Mesenteric fat pad (tissue), 1 donor: Measurements from ENCODE around the gene PRDM16. TPM values are rescaled to one million over a fixed set of nuclear protein-coding genes. Genes with fewer than 3 reads are reported as not detected.

ENCODE experiments used
- DNase-seq: peaks from one replicate; pipeline ENCODE4 v3.0.0-alpha.2; 2020; ENCODE audit warnings: low spot score
- total RNA-seq: library from RNA; stranded (reverse); fragmentation: NEBNext Ultra II Directional; extraction: Animal tissue kit (Norgen Biotek cat#: 25700); gene quantifications from one replicate; pipeline ENCODE4 v1.2.1, GENCODE V29; 2021
- donor health status: DM: yes; HTN: yes; CAD: no.

Gene PRDM16
- total RNA-seq, 1 donor from 2014 or later, result 3.9 TPM

DNA sequence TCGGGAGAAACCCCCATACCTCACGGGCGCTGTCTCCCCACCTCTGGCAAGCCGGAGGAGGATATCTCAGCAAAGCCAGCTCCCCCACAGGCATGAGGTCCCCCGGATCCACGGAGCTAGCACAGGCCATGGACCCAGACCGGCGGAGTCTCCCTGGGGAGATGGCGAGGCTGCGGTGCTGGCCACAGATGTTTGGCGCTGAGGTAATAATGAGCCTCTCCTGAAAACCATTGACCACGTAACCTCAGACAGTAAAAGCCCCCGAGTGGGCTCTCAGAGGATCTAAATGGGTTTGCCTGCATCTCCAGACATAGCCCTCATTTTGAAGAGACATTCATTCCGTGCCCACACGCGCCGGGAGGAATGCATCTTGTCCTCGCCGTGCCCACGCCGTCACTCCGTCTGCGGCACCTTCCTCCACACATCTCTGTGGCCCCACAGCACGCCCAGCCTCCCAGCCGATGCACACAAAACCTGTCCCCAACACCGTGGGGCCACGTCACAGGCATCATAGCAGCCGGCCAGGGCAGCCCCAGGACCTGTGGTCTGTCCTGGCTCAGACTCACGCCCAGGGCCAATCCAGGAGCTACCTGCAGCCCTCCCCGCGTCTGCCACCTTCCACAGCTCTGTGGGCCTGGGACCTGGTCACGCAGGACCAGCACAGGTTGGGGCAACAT lies 150.9 kb downstream of the PRDM16 start:
- DNase-seq, result no peak

DNA sequence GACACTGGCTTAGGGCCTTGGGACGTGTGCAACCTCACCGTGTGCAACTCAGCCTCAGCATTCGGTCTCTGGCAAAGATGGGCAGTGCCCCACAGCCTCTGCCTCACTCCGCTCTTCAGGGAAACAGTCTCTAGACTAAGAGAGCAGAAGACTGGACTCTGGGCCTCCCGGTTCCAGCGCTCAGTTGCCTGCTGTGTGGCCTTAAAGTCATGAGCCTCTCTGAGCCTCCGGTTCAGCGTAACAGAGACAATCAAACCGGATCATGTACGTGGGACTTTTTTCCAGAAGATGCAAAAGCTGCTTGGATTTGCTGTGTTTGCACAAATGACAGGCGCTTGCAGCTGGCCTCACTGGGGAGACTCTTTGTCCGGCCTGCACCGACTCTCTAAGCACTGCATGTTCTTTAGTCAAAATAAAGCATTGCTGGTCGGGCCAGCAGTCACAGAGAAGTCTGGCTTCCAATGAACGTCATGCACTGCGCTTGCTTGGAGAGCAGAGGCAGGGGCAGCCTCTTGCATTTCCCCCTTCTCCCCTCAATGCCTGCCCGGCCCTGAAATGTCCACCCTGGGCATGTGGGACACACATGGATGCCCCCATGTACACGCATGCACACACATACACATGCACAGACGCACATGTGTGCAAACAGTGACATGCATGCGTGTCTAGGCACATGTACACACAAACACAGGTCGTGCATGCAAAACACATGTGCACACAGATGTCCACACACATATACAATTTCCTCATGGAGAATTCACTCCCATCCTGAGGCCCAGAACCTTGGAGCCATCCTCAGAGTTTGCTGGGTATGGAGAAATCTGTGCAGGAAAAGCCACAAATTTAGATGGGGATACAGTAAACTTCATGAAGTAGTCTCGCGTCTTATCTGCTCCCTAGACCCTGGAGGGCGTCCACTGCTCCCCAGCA lies 152.4 kb downstream of the PRDM16 start:
- no peak for DNase-seq

DNA sequence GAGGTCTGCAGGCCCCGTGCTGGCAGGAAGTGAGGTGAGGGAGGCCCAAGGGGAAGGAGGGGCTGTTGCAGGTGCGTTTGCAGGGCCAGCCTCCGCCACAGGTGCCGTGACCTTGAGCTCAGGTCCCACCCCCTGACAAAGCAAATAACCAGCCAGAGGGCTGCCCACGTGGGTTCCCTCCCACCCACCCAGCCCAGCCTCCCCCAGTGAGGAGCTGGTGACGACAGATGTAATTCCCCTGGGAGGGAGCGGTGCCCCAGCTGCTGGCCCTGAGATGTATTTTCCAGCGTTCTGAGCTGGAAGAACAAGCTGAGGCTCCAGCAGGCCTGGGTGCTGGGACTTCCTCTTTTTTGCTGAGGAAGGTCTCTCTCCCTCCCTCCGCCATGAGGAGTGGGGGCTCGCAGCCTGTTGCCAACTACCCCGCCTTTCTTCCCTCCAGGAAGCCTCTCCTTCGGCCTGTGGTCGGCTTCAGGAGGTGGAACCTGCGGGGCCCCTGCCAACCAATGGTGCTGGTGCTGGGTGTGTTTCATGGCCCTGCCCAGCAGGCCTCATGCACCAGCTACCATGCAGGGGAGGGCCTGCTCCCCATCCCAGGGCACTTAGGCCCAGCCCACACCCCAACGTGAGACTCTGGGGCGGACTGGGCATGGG lies 153.2 kb downstream of the PRDM16 start:
- DNase-seq, result no peak

DNA sequence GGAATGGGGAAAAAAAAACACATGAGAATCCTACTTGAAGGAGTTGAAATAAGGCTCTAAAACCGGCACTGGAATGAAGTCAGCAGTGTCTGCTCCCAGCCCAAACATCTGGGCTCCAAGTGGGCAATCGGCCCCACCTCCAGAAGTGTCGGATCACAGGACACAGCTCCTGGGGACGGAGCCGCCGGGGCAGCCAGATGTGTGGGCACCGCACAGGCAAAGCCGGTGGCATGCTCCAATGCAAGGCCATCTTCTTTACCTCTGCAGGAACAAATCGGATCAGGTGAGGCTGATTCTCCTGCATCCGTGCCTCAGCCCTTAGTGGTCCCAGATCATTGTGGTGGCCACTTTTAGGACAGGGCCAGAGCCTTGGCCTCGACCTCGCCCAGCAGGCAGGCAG lies 156.7 kb downstream of the PRDM16 start:
- DNase-seq, result no peak

DNA sequence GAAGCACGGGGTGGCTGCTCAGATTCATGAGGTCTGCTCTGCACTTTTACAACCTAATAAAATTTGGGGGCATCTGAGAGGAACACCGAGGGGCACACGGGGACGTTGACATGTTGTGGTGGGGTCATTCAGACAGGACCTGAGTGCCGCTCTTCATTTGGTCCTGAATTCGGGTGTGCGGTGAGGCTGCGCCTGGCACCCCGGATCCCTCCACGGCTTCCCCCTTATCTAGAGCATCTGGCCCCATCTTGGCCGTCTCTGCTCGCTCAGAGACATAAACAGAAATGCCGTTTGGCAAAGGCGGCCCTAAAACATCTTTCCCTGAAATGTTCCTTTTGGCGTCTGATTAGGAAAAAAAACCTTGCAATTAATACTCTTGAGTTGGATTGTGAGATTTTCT lies 157.2 kb downstream of the PRDM16 start:
- DNase-seq, result no peak

DNA sequence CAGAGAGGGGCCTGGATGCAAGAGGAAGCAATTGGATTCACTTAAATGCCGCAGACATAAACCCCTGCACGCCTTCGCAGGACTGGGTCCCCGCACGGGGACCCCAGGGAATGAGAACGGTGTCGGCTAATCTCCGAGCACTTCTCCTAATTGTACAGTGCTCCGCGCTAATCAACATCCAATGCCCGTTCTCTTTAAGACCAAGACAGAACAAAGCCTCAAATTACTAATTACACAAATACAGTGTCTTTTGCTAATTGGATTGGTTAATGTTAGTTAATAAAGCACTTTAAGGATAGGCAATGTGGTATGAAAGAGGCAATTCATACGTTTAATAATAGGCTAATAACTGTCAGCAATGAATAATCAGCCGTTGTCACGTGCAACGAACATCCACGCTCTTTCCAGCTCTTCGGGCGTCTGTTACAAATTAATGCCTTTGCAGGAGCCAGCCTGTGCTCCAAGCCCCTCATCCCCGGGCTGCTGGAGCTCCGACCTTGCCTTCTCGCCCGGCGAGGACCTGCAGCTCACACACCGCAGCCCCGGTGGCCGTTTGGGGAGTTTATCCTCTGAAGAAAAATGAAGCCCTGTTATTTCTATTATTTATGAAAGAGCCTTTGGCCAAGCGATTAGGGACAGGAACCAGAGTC lies 157.8 kb downstream of the PRDM16 start:
- DNase-seq, result no peak

DNA sequence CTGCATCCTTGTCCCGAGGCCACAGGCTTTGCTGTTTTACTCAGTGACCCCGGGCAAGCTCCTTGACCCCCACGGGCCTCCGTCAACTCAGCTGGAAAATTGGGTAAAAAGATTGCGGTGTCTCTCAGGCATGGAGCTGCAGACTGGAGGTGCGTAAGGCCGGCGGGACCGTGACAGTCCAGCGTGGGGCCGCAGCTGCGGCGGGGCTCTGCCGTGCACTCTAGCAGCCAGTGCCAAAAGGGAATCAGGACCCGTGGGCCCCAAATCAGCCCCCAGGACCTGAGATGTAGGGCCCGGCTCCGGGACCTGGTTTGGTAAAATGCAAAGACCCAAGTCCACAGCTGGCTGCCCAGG lies 158.3 kb downstream of the PRDM16 start:
- DNase-seq, result no peak

DNA sequence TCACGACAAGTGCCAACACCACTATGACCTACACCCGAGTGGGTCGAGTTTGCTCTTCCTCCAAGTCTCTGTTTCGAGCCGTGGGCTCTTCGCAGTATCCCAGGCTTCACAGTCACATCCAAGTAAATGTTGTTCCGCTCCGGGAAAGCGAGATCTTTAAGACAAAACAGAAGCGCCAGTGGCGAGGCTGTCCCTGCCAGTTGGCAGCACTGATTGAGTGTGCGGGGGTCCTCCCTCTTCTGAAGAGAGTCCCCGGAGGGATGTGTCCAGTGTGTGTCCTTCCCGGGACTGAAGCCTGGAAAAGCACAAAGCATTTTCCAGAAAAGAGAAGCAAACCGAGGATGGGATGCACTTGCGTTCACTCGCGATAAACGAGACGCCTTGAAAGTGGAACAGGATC lies 158.9 kb downstream of the PRDM16 start:
- DNase-seq, result no peak

DNA sequence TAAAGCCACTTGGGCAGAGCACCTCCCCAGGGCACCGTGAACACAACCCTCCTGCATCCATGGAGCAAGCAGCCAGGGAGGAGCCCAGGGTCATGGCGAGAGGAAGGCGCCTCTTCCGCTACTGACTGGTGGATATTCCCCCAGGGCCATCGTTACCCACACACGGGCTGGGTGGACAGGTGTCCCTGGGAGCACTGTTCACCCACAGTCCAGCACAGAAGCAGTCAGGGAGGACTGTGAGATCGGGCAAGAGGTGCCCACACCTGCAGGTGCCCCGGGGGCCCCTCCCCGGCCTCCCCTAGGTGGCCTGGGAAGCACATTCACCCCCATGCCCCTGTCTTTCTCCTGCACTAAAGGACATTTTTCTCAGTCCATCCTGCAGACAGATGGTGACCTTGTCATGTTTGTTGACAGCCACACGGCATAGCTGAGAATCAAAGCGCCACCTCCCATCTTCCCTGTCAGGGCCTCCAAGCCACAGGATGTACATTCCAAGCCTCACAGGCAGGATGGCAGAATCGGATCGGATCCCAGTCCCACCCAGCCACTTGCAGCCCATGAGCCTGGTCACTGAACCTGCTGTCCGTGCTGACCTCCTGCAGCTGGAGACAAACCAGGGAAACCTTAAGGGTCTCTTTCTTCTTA lies 160.2 kb downstream of the PRDM16 start:
- no peak for DNase-seq

DNA sequence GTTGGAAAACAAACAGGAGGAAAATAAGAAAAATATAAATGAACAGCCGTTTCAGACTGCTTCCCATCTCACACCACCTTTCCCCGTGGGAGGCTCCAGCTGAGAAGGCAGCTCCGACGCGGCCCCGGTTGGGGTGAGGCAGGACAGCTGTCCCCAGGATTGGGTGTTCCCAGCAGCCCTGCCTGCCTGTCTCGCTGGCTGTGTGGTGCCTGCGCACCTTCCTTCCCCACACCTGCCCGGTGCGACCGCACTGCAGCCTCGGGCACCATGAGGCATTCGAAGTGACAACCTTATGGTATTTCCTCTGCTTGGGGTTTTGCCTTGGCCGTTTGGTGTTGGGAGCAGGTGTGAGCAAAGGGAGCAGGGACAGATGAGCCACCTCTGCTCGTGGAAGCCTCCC lies 161.6 kb downstream of the PRDM16 start:
- no peak for DNase-seq

DNA sequence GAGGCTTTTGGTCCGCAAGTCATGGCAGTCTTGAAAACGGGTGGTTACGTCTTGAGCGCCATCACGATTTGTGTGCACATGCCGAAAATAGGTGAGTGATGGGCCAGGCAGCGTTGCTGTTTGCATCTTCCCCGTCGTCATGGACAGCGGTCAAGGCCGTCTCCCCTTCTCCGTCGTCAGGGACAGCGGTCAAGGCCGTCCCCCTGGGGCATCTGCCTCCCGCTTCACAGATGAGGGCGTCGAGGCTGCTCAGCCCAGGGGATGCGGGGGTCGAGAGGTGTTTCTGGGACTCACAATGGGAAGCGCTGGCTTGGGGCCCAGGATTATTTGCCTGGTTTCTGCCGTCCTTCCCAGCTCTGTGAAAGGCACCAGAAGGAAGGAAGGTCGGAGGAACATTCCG lies 162.2 kb downstream of the PRDM16 start:
- DNase-seq, result no peak

DNA sequence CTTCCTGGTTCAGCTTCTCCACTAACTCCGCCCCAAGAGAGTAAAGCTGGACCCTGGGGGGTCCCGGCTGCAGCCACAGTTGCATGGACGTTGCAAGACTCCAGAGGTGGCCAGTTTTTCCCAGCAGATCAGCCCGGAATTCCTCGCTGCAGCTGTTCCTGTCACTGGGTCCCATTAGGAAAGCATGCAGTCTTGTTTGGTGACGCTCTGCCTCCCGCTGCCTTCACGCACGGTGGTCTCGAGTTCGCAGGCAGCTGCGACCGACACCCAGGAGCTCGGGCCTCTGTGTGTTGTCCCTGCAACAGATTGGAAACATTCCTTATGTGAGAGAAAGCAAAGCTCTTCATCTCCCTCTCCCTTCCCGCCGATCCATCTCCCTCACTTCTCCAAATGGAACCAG lies 162.8 kb downstream of the PRDM16 start:
- DNase-seq, result no peak

DNA sequence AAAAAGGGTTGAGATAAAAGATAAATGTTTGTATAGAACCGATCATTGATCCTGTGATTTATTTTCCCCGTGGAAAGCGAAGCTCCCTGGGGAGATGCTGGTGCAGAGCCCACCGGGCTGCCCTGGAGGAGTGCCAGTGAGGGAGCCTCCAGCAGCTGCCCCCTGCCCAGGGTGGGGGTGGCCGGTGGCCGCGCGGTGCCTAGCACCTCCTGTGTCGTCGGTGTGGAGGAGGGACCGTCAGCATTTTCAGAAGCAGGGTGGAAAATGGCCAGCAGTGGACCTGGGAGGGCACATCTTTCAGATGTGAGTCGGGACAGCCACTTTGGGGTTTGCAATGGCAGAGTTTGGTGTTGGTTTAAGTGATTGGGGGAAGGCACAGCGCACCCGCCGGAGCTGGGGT lies 164.0 kb downstream of the PRDM16 start:
- no peak for DNase-seq

DNA sequence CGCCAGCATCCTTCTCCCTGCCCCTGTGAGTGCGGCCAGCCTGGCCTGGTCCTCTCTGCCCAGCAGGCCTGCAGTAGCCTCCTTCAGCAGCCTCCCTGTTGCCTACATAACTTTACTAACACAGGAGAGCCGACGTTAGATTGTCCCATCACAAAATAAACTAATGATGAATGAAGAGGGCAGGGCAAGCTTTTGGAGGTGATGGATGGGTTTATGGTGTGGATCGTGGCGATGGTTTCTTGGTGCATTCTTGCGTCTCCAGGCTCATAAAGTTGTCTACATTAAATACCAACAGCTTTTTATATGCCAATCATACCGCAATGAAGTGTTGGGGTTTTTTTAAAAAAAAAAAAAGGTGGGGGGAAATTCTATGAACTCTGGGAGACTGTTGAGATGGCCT lies 164.5 kb downstream of the PRDM16 start:
- DNase-seq, result no peak

DNA sequence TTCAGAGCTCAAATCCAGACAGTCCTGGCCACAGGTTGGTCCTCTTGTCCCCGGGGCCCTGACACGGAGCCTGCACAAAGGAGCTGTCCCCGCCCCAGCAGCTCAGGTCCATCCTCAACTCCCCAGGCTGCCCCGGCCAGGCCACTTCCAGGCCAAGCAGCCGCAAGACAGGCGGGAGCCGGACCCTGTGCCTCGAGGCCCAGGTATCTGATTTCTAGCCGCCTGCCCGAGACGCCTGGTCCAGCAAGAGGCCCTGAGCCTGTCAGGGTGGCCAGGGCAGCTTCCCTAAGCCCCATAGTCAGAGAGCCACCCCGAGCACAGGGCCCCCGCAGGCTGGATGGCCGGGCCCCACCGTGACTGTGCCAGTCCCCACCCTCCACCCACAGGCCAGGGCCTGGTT lies 165.3 kb downstream of the PRDM16 start:
- DNase-seq, result no peak

DNA sequence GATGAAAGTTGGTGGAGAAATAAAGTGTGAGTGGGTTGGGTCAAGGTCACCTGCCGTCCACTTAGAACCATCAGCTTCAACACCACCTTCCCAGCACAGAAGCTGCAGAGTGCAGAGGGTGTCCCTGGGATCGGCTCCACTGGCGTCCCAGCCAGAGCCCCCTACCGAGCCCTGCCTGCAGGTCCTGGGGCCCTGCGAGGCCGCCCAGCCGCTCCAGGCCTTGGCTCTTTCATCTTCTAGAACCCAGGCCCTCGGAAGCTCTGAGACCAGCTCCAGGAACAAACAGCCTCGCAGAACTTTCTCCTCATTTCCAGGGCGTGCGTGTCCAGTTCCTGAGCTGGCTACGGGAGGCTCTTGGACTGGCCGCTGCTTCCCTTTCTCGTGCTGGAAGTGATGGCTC lies 166.0 kb downstream of the PRDM16 start:
- DNase-seq, result no peak

DNA sequence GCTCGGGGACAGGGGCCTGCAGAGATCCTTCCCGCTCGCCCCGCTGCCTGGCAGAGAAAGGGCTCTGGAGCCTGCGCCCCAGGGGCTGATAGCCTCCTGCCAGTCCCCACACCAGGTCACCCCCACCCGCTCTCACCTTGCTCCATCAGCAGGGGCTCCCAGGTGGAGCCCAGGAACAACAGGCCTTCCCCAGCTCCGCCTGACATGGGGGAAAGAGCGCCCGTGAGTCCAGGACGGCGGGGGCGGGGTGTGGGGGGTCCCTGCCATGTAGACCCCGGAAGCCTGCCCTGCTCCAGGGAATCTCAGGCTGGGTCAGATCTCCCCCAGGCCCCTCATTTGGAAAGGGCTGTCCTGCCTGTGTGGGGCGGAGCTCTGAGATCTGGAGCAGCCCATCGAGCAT lies 166.5 kb downstream of the PRDM16 start:
- no peak for DNase-seq

DNA sequence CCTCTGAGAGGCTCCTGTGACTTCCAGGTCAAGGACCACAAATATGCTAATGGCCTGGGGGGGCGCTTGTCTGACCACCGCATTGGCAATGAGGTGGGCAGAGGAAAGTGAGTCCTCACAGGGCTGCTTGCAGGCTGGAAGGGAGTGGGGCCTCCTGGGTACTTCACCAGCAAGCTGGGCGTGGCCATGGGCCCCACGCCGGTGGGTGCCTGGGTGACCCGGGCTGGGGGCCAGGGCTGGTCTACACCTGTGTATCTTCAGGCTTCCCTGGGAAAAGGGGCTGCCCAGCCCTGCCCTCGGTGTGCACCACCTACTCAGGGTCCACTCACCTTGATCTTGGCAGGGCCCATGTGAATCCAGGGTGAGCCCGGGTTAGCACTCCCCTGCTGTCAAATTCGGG lies 167.4 kb downstream of the PRDM16 start:
- no peak for DNase-seq

DNA sequence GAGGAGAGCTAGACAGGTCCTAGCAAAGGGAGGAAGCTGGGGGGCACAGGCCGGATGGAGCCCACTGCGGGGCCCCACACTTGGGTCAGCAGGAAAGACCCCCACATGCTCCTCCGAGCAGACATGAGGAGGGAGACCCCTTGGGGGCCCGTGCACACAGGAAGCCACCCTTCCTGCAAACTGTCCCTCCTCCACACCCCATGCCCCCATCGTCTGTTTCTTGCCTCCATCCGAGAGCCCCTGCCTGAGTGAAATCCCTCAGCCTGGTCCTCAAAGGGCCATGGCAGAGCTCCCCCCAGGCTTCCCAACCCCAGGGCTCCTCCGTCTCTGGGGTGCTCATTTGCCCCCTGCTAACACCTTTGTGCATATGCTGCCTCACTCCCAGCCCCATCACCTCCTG lies 168.0 kb downstream of the PRDM16 start:
- DNase-seq, result no peak

DNA sequence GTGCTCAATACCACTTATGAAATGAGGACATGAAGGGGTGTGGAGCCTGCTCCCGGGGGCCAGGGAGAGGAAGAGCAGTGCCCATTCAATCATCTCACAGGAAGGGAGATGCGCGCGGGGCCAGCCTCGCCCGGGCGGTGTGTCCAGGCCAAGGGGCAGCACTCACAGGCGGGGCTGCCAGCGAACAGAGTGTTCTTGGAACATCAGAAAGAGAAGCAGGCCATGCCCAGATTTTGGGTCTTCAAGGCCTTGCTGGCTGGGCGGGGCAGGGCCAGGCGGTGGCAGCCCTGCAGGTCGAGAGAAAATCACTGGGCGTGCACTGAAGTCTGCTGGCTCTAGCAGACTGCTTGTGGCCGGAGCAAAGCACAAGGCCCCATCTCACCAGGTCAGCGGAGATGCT lies 168.6 kb downstream of the PRDM16 start:
- no peak for DNase-seq

DNA sequence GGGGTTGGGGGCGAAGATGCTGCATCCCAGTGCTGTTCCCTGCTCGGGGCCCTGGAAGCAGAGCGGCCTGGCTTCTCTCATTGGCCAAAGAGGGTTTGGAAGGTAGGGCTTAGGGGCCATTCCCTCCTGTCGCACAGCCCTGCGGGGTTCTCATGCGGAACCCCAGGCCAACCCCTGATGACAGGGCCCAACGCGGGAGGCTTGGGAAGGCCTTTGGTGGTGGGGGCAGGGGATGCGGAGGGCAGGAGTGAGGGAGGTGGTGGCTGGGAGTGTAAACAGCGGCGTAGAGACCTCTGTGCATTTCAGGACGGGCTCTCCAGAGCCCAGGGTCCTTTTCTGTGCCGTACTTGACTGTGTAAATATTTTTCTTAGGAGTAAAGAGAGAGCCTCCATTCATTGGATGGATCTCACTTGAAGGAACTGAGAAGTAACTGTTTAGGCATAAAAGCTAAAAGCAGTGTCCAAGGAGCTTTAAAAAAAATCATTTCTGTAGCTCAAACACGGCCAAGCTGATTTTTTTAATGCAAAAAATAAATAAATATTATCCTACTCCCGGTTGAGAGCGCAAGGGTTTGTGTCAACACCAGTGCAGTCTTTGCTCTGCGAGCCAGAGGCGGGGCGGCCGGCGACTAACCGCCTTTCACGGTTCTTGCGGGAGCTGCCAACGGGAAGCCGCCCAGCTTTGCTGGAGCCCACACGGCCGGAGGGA lies 169.1 kb downstream of the PRDM16 start:
- no peak for DNase-seq
